Liver (tissue), 9 donors: ENCODE measurements around the gene IQSEC1. TPM values are rescaled to one million over a fixed set of nuclear protein-coding genes. Genes with fewer than 3 reads are reported as not detected.

Experiments
- DNase-seq: peaks from one replicate; pipeline ENCODE4 v3.0.0-alpha.2; 2017; ENCODE audit warnings: low spot score
- H3K27ac ChIP-seq, 2 donors: one replicate each; pipeline ENCODE4 v1.7.0; 2013; ENCODE audit warnings: inconsistent platforms in 2 of 2, low read length in 2 of 2, control low read depth in 1 of 2, low read depth in 1 of 2, mild to moderate bottlenecking in 1 of 2
- H3K27me3 ChIP-seq, 4 donors: one replicate each; pipeline versions ENCODE4 v1.6.1 to v1.7.0; 2013; ENCODE audit warnings: low read length in 3 of 4, inconsistent platforms in 1 of 4, mild to moderate bottlenecking in 1 of 4, moderate library complexity in 1 of 4; ENCODE audit not compliant: control insufficient read depth in 4 of 4, insufficient read depth in 4 of 4
- H3K36me3 ChIP-seq, 4 donors: one replicate each; pipeline versions ENCODE4 v1.6.1 to v1.7.0; 2013; ENCODE audit warnings: low read length in 3 of 4, mild to moderate bottlenecking in 3 of 4, low read depth in 1 of 4, moderate library complexity in 1 of 4; ENCODE audit not compliant: control insufficient read depth in 4 of 4, insufficient read depth in 3 of 4
- H3K4me1 ChIP-seq, 4 donors: one replicate each; pipeline versions ENCODE4 v1.6.1 to v1.7.0; 2013; ENCODE audit warnings: low read length in 3 of 4, mild to moderate bottlenecking in 3 of 4, moderate library complexity in 1 of 4; ENCODE audit not compliant: control insufficient read depth in 4 of 4, insufficient read depth in 4 of 4
- H3K4me3 ChIP-seq, 3 donors: one replicate each; pipeline versions ENCODE4 v1.6.1 to v1.7.0; 2013; ENCODE audit warnings: low read length in 3 of 3, control low read depth in 1 of 3, low read depth in 1 of 3, mild to moderate bottlenecking in 1 of 3
- H3K9ac ChIP-seq, 2 donors: one replicate each; pipeline ENCODE4 v1.7.0; 2013; ENCODE audit warnings: low read length in 2 of 2, mild to moderate bottlenecking in 2 of 2, moderate library complexity in 2 of 2, control low read depth in 1 of 2, low read depth in 1 of 2
- H3K9me3 ChIP-seq, 4 donors: one replicate each; pipeline versions ENCODE4 v1.6.1 to v1.7.0; 2013; ENCODE audit warnings: low read length in 3 of 4; ENCODE audit not compliant: control insufficient read depth in 4 of 4
- EGR1 ChIP-seq, 2 donors: IDR thresholded peaks; 2 replicates each; pipeline ENCODE4 v1.6.1; 2016 to 2018; ENCODE audit warnings: antibody characterized with exemption in 2 of 2, low read depth in 2 of 2
- FOXA1 ChIP-seq: IDR thresholded peaks from 2 replicates; pipeline ENCODE4 v1.6.1; 2016; ENCODE audit warnings: antibody characterized with exemption
- FOXA2 ChIP-seq: IDR thresholded peaks from 2 replicates; pipeline ENCODE4 v1.6.1; 2016; ENCODE audit warnings: antibody characterized with exemption
- GABPA ChIP-seq, 2 donors: IDR thresholded peaks in 1 of 2; conservative IDR thresholded peaks in 1 of 2; 2 replicates each; pipeline ENCODE4 v1.6.1; 2016; ENCODE audit warnings: antibody characterized with exemption in 2 of 2, mild to moderate bottlenecking in 1 of 2, moderate library complexity in 1 of 2
- HNF4A ChIP-seq, 2 donors: conservative IDR thresholded peaks; 2 replicates each; pipeline ENCODE4 v1.6.1; 2016; ENCODE audit warnings: antibody characterized with exemption in 2 of 2, mild to moderate bottlenecking in 2 of 2
- HNF4G ChIP-seq: IDR thresholded peaks from 2 replicates; pipeline ENCODE4 v1.6.1; 2016; ENCODE audit warnings: antibody characterized with exemption
- JUND ChIP-seq, 2 donors: IDR thresholded peaks; 2 replicates each; pipeline ENCODE4 v1.6.1; 2016; ENCODE audit warnings: antibody characterized with exemption in 2 of 2
- NR2F2 ChIP-seq: IDR thresholded peaks from 2 replicates; pipeline ENCODE4 v1.6.1; 2016; ENCODE audit warnings: antibody characterized with exemption
- RAD21 ChIP-seq, 2 donors: IDR thresholded peaks; 2 replicates each; pipeline ENCODE4 v1.6.1; 2016; ENCODE audit warnings: antibody characterized with exemption in 2 of 2, mild to moderate bottlenecking in 2 of 2
- RXRA ChIP-seq, 2 donors: IDR thresholded peaks; 2 replicates each; pipeline ENCODE4 v1.6.1; 2017 to 2018; ENCODE audit warnings: antibody characterized with exemption in 2 of 2, mild to moderate bottlenecking in 1 of 2
- SP1 ChIP-seq: IDR thresholded peaks from 2 replicates; pipeline ENCODE4 v1.6.1; 2018; ENCODE audit warnings: antibody characterized with exemption, mild to moderate bottlenecking
- TAF1 ChIP-seq: conservative IDR thresholded peaks from 2 replicates; pipeline ENCODE4 v1.6.1; 2016; ENCODE audit warnings: antibody characterized with exemption, mild to moderate bottlenecking
- YY1 ChIP-seq: IDR thresholded peaks from 2 replicates; pipeline ENCODE4 v1.6.1; 2016; ENCODE audit warnings: antibody characterized with exemption, mild to moderate bottlenecking
- WGBS: extraction: QIAGEN DNeasy Blood & Tissue Kit; methylation state at CpG from one replicate; pipeline ENCODE4 v1.1.7; 2013; 5-methylcytosine and 5-hydroxymethylcytosine counted together
- polyA plus RNA-seq, 2 donors: library from polyadenylated mRNA; stranded (reverse) in 1 of 2; unstranded in 1 of 2; fragments of 200-250 nt in 1 of 2; fragments of >200 nt in 1 of 2; fragmentation: Nextera tagmentation in 1 of 2; extraction: Ambion mirVana in 1 of 2; gene quantifications; one replicate each; pipeline versions ENCODE4 v1.2.1 to v1.2.3, GENCODE V29; 2013 to 2015
- total RNA-seq, 2 donors: library from RNA; depleted of rRNA; stranded (reverse); fragments of >200 nt; gene quantifications; one replicate each; pipeline ENCODE4 v1.2.3, GENCODE V29; 2014
- TF ChIP-seq, protein P1 (sequence below): fragments of 150-350 bp; IDR thresholded peaks from 2 replicates; pipeline ENCODE4 v1.5.1; 2017; ENCODE audit warnings: improper control_type of control experiment, low read depth, low read length; ENCODE audit not compliant: missing input control
- TF ChIP-seq, protein P2 (sequence below): IDR thresholded peaks from 2 replicates; pipeline ENCODE4 v1.6.1; 2016; ENCODE audit warnings: antibody characterized with exemption
- TF ChIP-seq, protein P3 (sequence below): IDR thresholded peaks from 2 replicates; pipeline ENCODE4 v1.6.1; 2016; ENCODE audit warnings: antibody characterized with exemption
- TF ChIP-seq, protein P4 (sequence below): IDR thresholded peaks from 2 replicates; pipeline ENCODE4 v1.6.1; 2016; ENCODE audit warnings: antibody characterized with exemption, mild to moderate bottlenecking
- TF ChIP-seq, protein P5 (sequence below): IDR thresholded peaks from 2 replicates; pipeline ENCODE4 v1.6.1; 2016; ENCODE audit warnings: antibody characterized with exemption
- donor health status: healthy.
- donor health status: healthy.
- donor health status: healthy.
- donor health status: healthy.
- donor health status: healthy.

IQSEC1 gene
- total and polyA plus RNA-seq, 4 donors = 12.7 to 56.0 (median 36.2) TPM

DNA sequence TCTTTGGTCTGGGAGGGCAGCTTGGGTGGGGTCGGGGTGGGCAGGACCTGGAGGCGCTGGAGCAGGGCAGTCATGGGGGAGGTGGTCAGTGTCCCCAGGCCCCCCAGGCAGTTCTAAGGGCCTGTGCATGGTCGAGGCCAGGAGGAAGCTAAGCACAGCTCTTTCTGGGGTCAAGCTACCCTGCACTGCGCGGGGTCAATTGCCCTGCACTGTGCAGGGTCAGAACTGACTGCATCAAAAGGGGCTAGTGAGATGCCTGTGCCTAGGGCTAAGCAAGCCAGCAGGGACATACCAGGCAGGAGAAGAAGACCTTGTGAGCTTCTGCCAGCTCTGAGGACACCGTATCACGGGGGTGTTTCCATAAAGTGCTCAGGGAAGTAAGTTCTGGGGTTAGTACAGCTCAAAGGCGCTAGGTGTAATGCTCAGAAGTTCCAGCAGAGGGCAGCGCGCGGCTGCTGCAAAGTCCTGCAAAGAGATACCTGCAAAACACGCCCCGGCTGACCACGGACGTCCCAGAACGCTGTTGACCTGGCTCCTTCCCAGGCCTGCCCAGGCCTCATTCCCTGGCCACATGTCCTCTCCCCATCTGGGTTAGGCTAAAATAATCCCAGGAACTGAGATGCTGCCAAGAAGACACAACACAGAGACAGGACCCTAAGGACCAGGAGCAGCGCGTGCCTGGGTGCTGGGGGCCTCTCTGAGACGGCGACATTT is 18.8 kb upstream of the IQSEC1 start:
- H3K4me3 ChIP-seq = no peak overlapping the region
- TF ChIP-seq, protein P1, sequence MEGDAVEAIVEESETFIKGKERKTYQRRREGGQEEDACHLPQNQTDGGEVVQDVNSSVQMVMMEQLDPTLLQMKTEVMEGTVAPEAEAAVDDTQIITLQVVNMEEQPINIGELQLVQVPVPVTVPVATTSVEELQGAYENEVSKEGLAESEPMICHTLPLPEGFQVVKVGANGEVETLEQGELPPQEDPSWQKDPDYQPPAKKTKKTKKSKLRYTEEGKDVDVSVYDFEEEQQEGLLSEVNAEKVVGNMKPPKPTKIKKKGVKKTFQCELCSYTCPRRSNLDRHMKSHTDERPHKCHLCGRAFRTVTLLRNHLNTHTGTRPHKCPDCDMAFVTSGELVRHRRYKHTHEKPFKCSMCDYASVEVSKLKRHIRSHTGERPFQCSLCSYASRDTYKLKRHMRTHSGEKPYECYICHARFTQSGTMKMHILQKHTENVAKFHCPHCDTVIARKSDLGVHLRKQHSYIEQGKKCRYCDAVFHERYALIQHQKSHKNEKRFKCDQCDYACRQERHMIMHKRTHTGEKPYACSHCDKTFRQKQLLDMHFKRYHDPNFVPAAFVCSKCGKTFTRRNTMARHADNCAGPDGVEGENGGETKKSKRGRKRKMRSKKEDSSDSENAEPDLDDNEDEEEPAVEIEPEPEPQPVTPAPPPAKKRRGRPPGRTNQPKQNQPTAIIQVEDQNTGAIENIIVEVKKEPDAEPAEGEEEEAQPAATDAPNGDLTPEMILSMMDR = peak; percentile 97
- TF ChIP-seq YY1 (no peak), TAF1 (no peak), HNF4A (conservative IDR thresholded peaks at IDR 0.05) (no peak), SP1 (no peak), FOXA1 (no peak), EGR1 (IDR thresholded peaks at IDR 0.05; ENCODE audit: low read depth in 2 of 2) (no peak), GABPA (IDR thresholded peaks at IDR 0.05 in 1 of 2, conservative IDR thresholded peaks at IDR 0.05 in 1 of 2) (no peak), JUND (IDR thresholded peaks at IDR 0.05) (no peak), NR2F2 (no peak), FOXA2 (no peak), RXRA (IDR thresholded peaks at IDR 0.05) (peak; percentile 36 to 39), HNF4G (no peak), RAD21 (IDR thresholded peaks at IDR 0.05) (peak; percentile 97 to 99)
- TF ChIP-seq, protein P2, sequence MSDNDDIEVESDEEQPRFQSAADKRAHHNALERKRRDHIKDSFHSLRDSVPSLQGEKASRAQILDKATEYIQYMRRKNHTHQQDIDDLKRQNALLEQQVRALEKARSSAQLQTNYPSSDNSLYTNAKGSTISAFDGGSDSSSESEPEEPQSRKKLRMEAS = no peak
- TF ChIP-seq, protein P3, sequence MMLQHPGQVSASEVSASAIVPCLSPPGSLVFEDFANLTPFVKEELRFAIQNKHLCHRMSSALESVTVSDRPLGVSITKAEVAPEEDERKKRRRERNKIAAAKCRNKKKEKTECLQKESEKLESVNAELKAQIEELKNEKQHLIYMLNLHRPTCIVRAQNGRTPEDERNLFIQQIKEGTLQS = no peak
- TF ChIP-seq, protein P4, sequence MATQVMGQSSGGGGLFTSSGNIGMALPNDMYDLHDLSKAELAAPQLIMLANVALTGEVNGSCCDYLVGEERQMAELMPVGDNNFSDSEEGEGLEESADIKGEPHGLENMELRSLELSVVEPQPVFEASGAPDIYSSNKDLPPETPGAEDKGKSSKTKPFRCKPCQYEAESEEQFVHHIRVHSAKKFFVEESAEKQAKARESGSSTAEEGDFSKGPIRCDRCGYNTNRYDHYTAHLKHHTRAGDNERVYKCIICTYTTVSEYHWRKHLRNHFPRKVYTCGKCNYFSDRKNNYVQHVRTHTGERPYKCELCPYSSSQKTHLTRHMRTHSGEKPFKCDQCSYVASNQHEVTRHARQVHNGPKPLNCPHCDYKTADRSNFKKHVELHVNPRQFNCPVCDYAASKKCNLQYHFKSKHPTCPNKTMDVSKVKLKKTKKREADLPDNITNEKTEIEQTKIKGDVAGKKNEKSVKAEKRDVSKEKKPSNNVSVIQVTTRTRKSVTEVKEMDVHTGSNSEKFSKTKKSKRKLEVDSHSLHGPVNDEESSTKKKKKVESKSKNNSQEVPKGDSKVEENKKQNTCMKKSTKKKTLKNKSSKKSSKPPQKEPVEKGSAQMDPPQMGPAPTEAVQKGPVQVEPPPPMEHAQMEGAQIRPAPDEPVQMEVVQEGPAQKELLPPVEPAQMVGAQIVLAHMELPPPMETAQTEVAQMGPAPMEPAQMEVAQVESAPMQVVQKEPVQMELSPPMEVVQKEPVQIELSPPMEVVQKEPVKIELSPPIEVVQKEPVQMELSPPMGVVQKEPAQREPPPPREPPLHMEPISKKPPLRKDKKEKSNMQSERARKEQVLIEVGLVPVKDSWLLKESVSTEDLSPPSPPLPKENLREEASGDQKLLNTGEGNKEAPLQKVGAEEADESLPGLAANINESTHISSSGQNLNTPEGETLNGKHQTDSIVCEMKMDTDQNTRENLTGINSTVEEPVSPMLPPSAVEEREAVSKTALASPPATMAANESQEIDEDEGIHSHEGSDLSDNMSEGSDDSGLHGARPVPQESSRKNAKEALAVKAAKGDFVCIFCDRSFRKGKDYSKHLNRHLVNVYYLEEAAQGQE = peak; percentile 27
- TF ChIP-seq, protein P5, sequence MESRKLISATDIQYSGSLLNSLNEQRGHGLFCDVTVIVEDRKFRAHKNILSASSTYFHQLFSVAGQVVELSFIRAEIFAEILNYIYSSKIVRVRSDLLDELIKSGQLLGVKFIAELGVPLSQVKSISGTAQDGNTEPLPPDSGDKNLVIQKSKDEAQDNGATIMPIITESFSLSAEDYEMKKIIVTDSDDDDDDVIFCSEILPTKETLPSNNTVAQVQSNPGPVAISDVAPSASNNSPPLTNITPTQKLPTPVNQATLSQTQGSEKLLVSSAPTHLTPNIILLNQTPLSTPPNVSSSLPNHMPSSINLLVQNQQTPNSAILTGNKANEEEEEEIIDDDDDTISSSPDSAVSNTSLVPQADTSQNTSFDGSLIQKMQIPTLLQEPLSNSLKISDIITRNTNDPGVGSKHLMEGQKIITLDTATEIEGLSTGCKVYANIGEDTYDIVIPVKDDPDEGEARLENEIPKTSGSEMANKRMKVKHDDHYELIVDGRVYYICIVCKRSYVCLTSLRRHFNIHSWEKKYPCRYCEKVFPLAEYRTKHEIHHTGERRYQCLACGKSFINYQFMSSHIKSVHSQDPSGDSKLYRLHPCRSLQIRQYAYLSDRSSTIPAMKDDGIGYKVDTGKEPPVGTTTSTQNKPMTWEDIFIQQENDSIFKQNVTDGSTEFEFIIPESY = no peak
- peak; percentile 84 for DNase-seq
- WGBS = 34% methylated on average over 20 of the region's 20 CpGs
- H3K9me3 ChIP-seq = no peaks in the 10 kb centered on the region
- H3K36me3 ChIP-seq = no peaks in the 10 kb centered on the region
- H3K9ac ChIP-seq = no peak overlapping the region
- peak overlapping the region in 1 of 2 donors; percentile 6 for H3K27ac ChIP-seq
- H3K4me1 ChIP-seq = peaks cover 2 to 12% (median 7%) of the 10 kb centered on the region in 4 donors
- H3K27me3 ChIP-seq = no peaks in the 10 kb centered on the region
